Measurements from ENCODE around the gene ALDH4A1. TPM values are rescaled to one million over a fixed set of nuclear protein-coding genes. Genes with fewer than 3 reads are reported as not detected.

The ALDH4A1 gene
- total and polyA plus RNA-seq, 10 of the 15 experiments (the other 5 are each of a cell fraction or from before 2014, with no cell fraction given) = 0.06 to 25.5 (median 13.0) TPM

DNA sequence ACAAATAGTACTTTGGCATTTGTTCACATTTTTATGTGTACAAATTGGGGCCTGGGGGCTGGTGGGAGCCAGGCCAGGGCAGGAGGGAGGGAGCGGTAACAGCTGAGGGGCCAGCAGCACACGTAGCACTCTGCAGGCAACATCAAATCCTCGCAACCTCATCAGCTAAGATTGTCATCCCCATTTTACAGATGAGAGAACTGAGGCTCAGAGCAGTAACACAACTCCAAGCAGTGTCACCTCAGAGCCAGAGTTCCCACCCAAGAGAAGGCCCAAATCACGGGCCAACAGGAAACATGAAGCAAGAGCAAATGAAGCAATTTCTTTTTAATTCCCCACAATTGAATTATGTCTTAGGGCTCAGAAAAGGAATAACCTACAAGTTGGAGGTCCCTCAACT lies 40.0 kb upstream of the ALDH4A1 start:
- POLR2A ChIA-PET = interaction anchor here (0.9 kb wide), 1 partner anchor 8 kb away, joined by 3 read pairs; no protein-coding TSS in a partner anchor
- TF ChIP-seq FOXK2 (IDR thresholded peaks at IDR 0.05) = no peak
- TF ChIP-seq, protein P1, sequence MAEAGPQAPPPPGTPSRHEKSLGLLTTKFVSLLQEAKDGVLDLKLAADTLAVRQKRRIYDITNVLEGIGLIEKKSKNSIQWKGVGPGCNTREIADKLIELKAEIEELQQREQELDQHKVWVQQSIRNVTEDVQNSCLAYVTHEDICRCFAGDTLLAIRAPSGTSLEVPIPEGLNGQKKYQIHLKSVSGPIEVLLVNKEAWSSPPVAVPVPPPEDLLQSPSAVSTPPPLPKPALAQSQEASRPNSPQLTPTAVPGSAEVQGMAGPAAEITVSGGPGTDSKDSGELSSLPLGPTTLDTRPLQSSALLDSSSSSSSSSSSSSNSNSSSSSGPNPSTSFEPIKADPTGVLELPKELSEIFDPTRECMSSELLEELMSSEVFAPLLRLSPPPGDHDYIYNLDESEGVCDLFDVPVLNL (IDR thresholded peaks at IDR 0.05; ENCODE audit: low read depth, low read length) = no peak
- no peak for TF ChIP-seq MXI1 (IDR thresholded peaks at IDR 0.05; ENCODE audit: low read depth, low read length)
- TF ChIP-seq IKZF1 (conservative IDR thresholded peaks at IDR 0.05) = no peak
- no peak for TF ChIP-seq HDAC6 (IDR thresholded peaks at IDR 0.05; ENCODE audit: unreplicated experiment)
- TF ChIP-seq KLF5 (IDR thresholded peaks at IDR 0.05; ENCODE audit: partially characterized antibody) = no peak
- TF ChIP-seq, protein P2, sequence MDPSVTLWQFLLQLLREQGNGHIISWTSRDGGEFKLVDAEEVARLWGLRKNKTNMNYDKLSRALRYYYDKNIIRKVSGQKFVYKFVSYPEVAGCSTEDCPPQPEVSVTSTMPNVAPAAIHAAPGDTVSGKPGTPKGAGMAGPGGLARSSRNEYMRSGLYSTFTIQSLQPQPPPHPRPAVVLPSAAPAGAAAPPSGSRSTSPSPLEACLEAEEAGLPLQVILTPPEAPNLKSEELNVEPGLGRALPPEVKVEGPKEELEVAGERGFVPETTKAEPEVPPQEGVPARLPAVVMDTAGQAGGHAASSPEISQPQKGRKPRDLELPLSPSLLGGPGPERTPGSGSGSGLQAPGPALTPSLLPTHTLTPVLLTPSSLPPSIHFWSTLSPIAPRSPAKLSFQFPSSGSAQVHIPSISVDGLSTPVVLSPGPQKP (IDR thresholded peaks at IDR 0.05; ENCODE audit: low read depth, low read length) = no peak
- TF ChIP-seq POLR2AphosphoS5 (IDR thresholded peaks at IDR 0.05; ENCODE audit: low read length) = no peak
- TF ChIP-seq, protein P3, sequence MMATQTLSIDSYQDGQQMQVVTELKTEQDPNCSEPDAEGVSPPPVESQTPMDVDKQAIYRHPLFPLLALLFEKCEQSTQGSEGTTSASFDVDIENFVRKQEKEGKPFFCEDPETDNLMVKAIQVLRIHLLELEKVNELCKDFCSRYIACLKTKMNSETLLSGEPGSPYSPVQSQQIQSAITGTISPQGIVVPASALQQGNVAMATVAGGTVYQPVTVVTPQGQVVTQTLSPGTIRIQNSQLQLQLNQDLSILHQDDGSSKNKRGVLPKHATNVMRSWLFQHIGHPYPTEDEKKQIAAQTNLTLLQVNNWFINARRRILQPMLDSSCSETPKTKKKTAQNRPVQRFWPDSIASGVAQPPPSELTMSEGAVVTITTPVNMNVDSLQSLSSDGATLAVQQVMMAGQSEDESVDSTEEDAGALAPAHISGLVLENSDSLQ (IDR thresholded peaks at IDR 0.05) = no peak
- no peak for TF ChIP-seq ESRRA (IDR thresholded peaks at IDR 0.05; ENCODE audit: low read length)
- no peak for TF ChIP-seq ZNF24 (IDR thresholded peaks at IDR 0.05)
- TF ChIP-seq POU2F2 (IDR thresholded peaks at IDR 0.05; ENCODE audit: borderline replicate concordance, low read depth, low read length) = no peak
- no peak for TF ChIP-seq ZNF207 (IDR thresholded peaks at IDR 0.05; ENCODE audit: borderline replicate concordance)
- TF ChIP-seq MTA2 (IDR thresholded peaks at IDR 0.05; ENCODE audit: low read depth) = no peak
- no peak for TF ChIP-seq RBBP5 (conservative IDR thresholded peaks at IDR 0.05)
- TF ChIP-seq RCOR1 (conservative IDR thresholded peaks at IDR 0.05; ENCODE audit: low read depth, low read length) = no peak
- TF ChIP-seq, protein P4, sequence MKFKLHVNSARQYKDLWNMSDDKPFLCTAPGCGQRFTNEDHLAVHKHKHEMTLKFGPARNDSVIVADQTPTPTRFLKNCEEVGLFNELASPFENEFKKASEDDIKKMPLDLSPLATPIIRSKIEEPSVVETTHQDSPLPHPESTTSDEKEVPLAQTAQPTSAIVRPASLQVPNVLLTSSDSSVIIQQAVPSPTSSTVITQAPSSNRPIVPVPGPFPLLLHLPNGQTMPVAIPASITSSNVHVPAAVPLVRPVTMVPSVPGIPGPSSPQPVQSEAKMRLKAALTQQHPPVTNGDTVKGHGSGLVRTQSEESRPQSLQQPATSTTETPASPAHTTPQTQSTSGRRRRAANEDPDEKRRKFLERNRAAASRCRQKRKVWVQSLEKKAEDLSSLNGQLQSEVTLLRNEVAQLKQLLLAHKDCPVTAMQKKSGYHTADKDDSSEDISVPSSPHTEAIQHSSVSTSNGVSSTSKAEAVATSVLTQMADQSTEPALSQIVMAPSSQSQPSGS (IDR thresholded peaks at IDR 0.05; ENCODE audit: low read length) = no peak
- no peak for DNase-seq (ENCODE audit: low read depth, low spot score)
- Histone ChIP-seq H3K9me3 (replicated peaks; ENCODE audit: control insufficient read depth, insufficient read depth, low read length) (no peaks in the 10 kb centered on the region), H3K79me2 (ENCODE audit: control insufficient read depth, insufficient read depth, low read length) (peaks cover 5% of the 10 kb centered on the region), H3K36me3 (ENCODE audit: control insufficient read depth in 2 of 2, insufficient read depth in 2 of 2, low read length in 1 of 2) (no peaks in the 10 kb centered on the region), H3K4me2 (ENCODE audit: control insufficient read depth, insufficient read depth) (no peak overlapping the region), H3K4me3 (no peak overlapping the region), H3K27ac (ENCODE audit: control insufficient read depth, insufficient read depth) (no peak overlapping the region), H2AFZ (ENCODE audit: control insufficient read depth, low read depth, low read length) (no peak overlapping the region), H3K4me1 (ENCODE audit: control insufficient read depth, insufficient read depth, low read length) (peaks cover 22% of the 10 kb centered on the region), H3K9ac (ENCODE audit: control insufficient read depth, insufficient read depth, low read length) (no peak overlapping the region), H4K20me1 (ENCODE audit: control insufficient read depth, insufficient read depth) (no peaks in the 10 kb centered on the region), H3K27me3 (replicated peaks in 1 of 2; ENCODE audit: control insufficient read depth in 2 of 2, insufficient read depth in 2 of 2, low read length in 1 of 2) (no peaks in the 10 kb centered on the region)
- no TSS peak for BruUV-seq (replicated peaks)
- no peak for ATAC-seq
- in situ Hi-C loops (cut with MboI) (no loop called here), intact Hi-C loops (cut with micrococcal nuclease; ENCODE audit: unreplicated experiment) (no loop called here)
- WGBS (ENCODE audit: insufficient coverage, insufficient replicate concordance, low lambda C conversion rate, missing lambda C conversion rate) = 86% methylated on average over 4 of the region's 4 CpGs
- FAIRE-seq = no peak
- CTCF ChIA-PET = interaction anchor here (2.9 kb wide), 1 partner anchor 30 kb away, joined by 13 read pairs; no protein-coding TSS in a partner anchor
- RAD21 ChIA-PET (ENCODE audit: unreplicated experiment) = no interaction called here
- SMC1A ChIA-PET (ENCODE audit: uncharacterized antibody, unreplicated experiment) = no interaction called here
